CD4-positive, alpha-beta T cell treated with Interleukin-6 at 100 ng/mL for 8 hours (primary cell): ENCODE data around the gene FLNC.

Experiments used
- DNase-seq: peaks from one replicate; pipeline ENCODE4 v3.0.0-alpha.2; 2020; ENCODE audit warnings: mixed read lengths, low spot score

The FLNC gene

DNA sequence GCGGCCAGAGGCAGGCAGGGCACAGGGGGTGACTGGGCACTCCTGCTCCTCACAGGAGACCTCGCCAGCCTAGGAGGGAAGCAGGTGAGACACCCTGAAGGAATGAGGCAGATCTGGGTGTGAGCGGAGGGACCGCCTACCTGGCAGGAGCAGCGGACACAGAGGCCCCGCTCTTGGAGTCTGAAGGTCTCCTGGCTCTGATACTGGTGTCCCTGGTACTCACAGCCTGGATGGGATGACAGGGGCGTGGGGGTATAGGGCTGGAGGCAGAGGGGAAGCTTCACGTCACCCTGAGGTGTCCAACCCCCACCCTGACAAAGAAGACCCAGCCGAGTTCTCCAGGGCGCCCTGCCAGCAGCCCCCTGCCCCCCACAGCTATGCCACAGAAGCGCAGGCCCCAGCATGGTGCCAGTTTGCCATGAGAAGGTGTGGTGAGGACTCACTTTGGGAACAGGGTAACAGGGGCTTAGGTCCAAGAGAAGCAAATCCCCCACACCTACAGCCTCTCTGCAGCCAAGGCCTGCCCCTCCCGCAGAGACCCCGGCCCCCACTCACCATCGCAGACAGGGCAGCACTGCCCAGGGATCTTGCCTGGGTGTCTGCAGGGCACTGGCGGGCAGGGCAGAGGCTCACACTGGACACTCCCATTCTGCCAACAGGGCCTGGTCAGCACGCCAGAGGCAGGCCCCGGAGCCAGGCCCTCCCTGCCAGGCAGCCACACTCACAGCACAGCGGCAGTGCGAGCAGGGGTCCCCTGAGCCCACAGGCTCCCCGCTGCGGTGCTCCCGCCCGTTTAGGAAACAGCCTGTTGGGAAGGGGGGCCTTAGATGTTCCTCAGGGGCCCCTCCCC is 63.3 kb downstream of the FLNC start:
- DNase-seq = no peak

DNA sequence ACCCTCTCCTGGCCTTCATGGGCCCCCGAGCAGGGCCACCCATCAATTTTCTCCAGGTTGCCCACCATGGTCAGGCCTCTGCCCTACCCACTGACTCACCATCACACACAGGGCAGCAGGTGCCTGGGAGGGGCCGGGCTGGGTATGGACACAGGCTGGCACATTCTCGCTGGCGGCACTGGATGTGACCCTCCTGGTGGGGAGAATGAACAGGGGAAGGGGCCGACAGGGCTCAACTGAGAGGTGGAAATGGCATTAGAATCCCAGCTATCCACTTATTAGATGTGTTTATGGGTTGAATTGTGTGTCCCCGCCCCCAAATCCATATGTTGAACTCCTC is 63.9 kb downstream of the FLNC start:
- no peak for DNase-seq

DNA sequence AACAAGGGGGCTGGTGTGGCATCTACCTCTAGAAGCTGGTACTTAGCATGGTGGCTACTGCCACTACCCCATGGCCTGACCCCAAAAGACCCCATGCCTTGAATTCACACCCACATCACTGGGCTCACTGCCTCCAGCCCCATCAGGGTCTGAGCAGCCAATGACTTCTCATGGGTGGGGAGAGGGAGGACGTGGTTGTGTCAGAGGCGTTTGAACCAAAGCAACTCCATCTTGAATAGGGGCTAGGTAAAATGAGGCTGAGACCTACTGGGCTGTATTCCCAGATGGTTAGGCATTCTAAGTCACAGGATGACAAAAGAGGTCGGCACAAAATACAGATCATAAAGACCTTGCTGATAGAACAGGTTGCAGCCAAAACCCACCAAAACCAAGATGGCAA is 65.1 kb downstream of the FLNC start:
- DNase-seq = no peak

- DNase-seq = no peak
Measured at GRCh38 chr7:128899392-128899791, 69.2 kb downstream of the FLNC start.

DNA sequence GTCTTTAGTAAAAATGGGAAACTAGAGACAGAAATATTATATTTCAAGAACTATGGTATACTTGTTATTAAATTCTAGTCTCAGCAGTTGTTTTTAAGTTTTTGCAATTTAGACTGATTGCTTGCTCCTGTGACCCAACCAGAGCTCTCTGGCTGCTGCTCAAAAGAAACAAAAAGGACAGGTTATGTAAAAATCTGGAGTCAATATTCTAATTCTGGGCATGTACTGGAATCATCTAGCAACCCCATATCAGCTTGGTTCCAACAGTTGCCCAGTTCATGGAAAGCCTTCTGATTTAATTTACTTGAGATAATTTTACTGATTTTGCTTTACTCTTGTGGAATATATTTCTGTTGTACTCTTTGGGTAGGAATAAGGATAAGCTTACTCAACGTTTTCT is 70.0 kb downstream of the FLNC start:
- no peak for DNase-seq

DNA sequence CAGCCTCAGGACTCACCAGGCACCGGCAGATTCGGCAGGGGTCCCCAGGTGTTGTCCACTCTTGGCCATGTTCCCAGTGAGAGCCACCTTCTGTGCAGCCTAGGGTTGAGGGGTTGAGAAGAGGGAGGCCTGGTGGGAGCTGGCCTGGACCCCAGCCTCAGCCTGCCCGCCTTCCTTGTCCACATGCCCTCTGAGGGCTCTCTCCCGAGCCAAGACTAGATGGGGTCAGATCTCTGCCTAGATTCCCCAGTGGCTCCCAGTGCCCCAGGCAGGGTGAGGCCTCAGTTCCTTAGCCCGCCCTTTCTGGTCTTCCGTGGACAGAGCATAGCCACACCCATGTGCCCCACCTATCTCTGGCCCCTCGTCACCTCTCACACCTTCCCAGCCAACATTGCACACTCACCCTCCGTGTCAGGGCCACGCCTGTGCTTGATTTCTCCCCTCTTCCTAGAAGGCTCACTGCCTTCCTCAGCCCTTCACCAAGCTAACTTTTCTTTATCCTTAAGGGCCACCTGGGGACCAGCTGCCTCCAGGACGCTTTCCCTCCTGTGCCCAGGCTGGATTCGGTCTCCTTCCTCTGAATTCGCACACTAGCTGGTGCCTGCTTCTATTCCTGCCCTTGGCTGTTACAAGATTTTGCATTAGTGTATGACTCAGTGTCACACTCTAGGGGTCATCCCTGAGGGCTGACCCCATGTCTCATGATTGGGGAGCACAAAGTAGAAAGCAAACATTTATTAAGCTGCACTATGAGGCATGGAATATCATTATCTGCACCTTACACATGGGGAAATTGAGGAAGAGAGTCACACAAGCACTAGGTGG is 72.8 kb downstream of the FLNC start:
- DNase-seq = no peak

DNA sequence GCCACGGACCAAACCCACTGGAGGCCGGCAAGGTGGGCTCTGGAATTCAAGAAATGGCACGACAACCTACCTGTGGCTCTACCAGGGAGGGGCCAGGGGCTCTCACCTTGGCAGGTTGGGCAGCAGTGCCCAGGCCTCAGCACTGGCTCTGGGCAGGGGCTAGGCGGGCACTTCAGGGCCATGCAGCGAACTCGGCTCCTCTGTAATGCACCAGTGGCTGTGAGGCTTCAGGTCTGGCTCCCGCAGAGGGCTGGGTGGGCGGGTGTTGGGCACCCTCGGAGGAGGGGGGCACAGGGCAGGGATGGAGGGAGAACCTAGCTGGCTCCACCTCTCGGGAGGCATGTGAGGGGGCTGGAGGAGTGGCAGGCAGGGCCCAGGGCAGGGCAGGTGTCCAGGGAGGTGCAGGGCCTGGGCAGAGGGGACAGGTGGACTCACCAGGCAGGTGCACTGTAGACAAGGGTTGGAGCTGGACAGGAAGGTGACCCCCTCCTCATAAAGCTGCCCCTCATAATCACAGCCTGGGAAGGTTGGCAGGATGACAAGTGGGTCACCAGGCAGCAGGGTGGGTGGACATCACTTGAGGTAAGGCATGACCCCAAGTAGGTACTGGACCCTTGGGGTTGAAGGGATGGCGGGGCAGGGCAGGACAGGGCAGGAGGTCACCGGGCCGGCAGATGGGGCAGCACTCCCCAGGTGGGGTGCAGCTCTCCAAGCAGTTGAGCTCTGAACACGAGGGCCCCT is 73.6 kb downstream of the FLNC start:
- no peak for DNase-seq

DNA sequence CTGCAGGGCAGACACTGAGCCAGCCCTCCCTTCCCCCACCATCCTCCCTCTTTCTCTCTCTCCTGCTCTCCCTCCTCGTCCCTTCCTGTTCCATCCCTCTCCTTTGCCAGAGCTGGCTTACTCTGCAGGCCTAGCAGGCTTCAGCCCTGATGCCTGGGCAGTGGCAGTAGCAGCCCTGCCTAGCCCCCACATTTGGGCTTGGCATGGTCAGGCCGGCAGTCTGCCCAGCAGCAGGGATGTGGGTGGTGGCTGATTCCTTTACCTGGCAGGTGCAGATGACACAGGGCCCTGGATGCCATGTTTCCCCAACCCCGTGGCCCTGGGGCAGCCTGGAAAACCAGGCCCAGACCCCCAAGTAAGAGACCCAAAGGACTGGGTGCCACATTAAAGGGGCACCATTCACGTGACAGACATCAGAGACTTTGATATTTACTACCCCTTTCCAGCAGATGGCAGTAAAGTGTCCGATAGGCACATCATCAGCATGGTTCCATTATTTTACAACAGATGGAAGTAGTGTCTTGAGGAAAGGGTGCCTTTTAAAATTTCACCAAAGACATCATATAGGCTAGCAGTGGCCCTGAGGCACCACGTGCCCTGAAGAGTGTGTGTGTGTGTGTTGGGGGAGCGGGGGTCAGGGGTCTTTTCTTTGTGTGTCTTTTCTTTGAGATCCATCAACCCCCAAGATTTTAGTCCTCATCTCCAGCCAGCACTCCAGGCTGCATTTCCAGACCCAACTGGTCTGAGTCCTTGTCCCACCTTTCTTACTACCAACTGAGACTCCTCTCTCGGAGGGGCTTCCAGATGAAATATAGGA is 74.4 kb downstream of the FLNC start:
- peak; percentile 60 for DNase-seq

DNA sequence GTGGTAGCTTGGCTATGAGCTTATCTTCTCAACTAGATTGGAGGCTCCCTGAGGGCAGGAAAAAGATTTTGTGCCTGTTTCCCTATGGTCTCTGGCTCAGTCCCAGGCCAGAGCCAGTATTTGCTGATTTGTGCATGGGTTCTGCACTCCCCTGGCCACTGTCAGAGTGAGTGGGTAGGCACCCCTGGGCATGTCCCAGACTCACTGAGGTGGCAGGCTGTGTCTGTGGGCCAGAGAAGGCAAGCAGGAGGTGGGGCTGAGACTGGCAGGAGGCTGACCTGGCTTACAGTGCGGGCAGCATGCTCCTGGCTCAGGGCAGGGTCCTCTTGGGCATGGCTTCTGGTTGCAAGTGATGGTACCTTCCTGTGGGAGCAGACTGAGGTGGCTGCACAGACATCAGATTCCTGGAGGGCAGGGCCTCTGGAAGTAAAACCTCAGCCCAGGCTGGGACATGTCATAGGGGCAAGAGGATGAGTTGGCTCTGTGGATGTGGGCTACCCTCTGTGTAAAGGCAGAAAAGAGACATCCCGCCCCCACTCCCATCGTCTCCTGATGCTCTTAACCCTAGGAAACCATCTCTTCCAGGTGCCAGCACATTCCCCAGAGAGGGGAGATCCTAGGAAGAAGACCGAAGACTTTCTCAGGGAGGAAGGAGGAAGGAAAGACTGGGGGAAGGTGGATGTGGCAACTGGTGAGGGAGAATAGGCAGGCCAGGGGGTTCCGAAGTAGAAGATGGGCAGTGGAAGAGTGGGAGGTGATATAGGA is 76.0 kb downstream of the FLNC start:
- no peak for DNase-seq

DNA sequence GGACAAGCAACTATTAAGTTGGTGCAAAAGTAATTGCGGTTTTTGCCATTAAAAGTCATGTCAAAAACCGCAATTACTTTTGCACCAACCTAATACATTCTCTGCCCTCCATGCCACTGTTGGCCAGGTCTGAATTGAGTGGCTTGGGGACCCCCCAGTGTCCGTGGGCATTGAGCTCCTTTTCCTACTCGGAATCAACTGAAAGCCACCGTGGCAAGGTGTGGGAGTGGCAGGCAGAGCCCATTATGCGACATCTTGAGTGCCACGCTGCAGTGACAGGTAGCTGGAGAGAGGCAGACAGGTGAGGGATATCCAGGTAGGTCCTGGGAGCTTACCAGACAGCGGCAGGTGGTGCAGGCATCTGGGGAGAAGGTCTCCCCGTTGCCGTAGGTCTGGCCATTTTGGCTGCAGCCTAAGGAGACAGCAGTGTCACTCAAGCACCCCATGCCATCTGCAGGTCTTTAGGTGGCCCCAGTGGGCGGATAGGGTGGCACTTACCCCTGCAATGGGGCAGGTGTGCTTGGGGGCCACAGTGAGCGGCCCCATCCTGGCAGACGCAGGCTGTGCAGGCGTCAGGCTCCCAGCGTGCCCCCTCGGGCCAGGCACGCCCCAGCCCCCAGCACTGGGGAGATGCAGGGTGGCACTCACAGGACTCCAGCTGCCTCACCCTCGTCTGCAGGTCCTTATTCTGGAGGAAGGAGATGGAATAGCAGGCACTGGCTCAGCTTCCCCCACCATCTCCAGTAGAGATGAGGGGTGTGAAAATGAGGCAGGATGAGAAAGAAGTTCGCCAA is 76.8 kb downstream of the FLNC start:
- DNase-seq = no peak
